GM18907 (cell line): ENCODE measurements around the gene PPP2R5B.
A peak's percentile ranks its signal among the peaks of the same experiment; 100 is the strongest.

Source experiments
- ATAC-seq: cut with Tn5 transposase; IDR thresholded peaks from one replicate; pipeline ENCODE4 v1.9.1; 2021; ENCODE audit warnings: mild to moderate bottlenecking, moderate library complexity; ENCODE audit not compliant: unreplicated experiment

The PPP2R5B gene

DNA sequence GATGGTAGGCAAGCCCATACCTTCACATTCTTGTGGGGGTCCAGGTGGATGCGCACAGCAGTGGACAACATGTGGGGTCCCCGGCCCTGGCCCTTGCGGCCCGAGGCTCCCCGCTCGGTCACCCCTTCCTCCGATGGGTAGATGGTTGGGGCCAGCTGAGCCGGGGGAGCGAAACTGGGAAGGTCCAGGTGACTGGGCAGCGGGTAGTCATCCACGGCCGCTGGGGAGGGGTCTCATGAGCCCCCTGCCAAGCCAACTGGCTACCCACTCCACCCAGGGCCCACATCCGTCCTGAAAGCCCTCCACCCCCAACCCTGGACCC, 18.2 kb upstream of the PPP2R5B start:
- ATAC-seq: no peak

- ATAC-seq: no peak
These were observed 15.7 kb upstream of the PPP2R5B start for GRCh38 chr11:64908766-64909165.

DNA sequence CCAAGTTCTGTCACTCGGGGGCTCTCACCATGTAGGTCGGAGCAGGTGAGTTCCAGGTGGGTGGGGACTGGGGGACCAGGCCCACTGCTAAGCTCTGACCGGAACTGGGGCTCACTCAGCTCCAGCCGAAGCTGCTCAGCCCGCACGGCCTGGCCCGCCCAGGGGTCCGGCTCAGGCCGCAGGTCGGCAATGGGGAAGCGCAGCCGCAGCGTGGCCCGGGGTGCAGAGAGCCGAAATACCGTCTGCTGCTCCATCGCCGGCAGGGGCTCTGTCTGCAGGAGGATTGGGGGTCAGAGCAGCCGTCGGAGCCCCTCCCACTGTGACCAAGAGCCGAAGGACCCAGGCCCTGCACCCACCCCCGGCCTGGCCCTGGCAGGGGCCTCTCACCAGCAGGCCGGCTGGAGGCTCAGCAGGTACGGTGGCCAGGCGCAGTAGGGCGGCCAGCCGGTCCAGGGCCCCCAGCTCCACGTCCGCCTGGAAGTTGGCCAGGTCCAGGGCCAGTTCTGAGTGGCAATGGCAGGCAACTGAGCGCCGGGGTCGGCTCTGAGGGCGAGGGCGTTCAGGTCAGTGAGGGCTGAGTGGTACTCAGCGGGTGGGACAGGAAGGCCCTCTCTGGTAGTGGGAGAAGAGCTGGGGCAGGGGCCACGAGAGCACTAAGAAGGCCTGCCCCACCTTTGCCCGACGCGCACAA, 14.7 kb upstream of the PPP2R5B start:
- no peak for ATAC-seq

DNA sequence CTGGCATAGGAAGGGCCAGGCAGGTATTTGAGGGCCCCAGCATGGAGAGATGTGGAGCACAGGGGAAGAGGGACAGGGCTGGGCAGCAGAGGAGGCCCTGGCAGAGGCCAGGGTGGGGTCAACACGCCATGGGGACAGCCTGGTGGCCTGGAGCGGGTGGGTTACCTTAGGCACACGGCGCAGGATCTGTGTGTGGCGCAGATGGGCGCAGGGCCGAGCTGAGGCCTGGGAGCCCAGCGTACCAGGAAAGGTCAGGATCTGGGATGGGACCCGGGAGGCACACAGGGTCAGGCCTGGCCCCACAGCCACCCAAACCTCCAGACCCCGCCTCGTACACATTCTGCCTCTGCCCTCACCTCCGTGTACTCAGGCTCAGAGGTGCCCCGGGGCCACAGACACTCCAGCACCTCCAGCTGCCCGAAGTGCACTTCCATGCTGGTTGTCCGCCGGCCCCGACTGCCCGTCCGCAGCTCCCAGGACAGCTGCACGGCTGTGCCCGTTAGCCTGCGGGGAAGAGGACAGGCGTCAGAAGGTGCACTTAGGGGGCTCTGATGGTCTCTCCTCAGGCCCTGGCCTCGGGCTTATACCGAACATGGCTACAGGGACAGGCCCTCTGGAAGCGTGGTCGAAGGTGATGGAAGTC, 13.9 kb upstream of the PPP2R5B start:
- ATAC-seq: no peak

DNA sequence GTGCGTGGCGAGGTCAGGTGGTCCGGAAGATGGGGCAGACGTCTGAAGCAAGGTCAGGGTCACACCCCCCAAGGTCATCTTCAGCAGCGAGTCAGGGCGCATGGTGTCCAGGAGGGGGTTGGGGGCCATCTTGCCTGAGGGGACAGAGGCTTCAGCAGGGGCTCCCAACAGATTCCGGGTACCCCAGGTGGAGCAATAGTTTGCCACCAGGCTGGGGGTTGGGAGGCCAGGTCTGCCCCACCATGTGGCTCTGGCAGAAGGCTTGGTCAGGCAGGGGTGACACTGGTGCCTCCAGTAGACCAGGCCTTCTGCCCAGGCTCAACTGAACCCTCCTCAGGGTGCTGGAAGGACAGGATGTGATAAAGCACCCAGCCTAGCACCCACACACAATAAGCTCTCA, 13.3 kb upstream of the PPP2R5B start:
- no peak for ATAC-seq

DNA sequence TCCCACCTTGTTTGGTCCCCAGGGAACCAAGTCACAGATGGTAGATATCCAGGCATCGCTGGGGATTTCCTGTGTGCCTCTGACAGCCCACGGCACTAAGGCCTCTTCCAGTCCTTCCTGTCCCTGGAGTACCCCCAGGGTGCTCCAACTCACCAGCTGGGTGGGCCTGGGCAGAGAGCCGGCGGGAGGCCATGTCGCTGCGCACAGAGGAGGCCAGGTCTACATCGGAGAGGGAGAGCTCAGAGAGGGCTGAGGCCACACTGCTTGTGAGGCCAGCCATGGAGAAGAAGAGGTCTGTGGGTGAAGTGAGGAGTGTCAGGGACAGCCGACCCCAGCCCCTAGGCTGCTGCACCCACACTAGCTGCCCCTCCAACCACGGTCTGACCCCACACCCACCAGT, 12.8 kb upstream of the PPP2R5B start:
- no peak for ATAC-seq

- ATAC-seq: no peak
These were observed 11.2 kb upstream of the PPP2R5B start for GRCh38 chr11:64913171-64913727.

DNA sequence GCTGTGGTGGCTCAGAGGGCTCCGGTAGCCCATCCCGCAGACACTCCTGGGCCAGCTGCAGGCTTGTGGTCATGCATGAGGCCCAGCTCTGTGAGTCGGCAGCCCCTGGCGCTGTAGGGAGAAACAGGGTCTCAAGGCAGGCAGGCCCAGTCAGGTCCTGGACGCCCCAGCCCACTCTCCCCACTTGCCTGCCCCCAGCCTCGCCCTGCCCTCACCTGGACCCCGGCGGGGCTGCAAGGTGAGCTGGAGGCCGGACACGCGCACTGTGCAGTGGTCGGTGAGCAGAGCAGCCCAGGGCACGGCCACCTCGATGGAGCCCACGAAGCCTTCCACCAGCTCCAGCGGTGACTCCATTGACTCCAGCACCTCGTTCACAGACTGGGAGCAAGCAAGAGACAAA, 10.4 kb upstream of the PPP2R5B start:
- ATAC-seq: no peak

DNA sequence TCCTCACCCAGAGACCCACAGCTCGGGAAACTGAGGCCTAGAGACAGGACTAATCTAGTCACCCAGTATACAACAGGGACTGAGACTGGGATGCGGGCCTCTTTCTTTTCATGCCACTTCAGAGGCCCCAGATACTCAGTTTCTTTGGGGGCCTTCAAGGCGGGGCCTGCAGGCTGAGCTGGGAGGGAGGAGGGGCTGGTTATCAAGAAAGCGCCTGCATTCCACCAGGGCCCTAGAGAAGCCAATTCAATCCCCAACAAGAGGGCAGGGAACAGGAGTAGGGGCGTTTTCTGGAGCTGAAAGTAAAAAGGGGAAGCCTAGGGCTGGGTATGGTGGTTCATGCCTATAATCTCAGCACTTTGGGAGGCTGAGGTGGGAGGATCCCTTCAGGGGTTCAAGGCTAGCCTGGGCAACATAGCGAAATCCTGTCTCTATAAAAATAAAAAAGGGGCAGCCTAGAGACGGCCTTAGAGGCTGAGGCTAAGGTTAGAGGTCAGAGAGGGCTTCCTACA, 9.1 kb upstream of the PPP2R5B start:
- ATAC-seq: no peak

GRCh38 chr11:64916040-64916774, 8.3 kb upstream of the PPP2R5B start:
- ATAC-seq: no peak

GRCh38 chr11:64916775-64917662, 7.5 kb upstream of the PPP2R5B start, which contains the start of gene ATG2A:
TSS of gene ATG2A (minus strand) at chr11:64917209. CDS start at chr11:64917135, 74 bp downstream.
- peak; percentile 85 for ATAC-seq

- no peak for ATAC-seq
These were observed 6.9 kb upstream of the PPP2R5B start for GRCh38 chr11:64917663-64917995.

DNA sequence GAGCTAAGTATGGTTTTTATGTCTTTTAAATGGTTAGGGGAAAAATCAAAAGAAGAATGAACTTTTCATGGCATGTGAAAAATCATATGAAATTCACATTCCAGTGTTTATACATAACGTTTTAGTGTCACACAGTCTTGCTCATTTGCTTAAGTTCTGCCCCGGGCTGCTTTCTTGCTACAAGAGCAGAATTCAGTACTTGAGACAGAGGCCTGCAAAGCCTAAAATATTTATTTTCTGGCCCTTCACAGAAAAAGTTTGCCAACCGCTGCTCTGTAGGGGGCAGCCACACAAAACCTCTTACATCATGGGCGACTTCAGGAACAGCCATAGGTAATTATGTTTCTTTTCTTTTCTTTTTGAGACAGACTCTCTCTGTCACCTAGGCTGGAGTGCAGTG, 6.5 kb upstream of the PPP2R5B start:
- no peak for ATAC-seq

GRCh38 chr11:64919627-64920026, 4.9 kb upstream of the PPP2R5B start:
- ATAC-seq: no peak

- ATAC-seq: no peak
These were observed 4.4 kb upstream of the PPP2R5B start for GRCh38 chr11:64920124-64920523.

DNA sequence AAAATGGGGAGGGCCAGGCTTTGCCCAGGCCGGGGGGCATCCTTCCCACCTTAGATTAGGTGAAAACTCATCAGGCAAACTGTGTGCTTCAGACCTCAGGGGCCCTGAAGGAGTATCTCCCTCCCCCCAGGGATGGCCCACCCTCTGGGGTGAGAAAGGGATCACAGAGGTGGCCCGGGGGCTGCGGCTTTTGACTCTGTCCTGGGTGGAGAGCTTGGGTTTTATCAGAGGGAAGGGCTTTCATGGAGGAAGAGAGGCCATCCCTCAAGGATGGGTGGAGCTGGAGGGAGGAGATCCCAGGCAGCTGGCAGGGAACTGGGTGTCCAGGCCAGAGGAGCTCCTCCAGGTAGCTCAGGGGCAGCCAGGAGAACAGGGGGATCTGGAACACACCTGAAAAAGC, 3.1 kb upstream of the PPP2R5B start:
- ATAC-seq: no peak

DNA sequence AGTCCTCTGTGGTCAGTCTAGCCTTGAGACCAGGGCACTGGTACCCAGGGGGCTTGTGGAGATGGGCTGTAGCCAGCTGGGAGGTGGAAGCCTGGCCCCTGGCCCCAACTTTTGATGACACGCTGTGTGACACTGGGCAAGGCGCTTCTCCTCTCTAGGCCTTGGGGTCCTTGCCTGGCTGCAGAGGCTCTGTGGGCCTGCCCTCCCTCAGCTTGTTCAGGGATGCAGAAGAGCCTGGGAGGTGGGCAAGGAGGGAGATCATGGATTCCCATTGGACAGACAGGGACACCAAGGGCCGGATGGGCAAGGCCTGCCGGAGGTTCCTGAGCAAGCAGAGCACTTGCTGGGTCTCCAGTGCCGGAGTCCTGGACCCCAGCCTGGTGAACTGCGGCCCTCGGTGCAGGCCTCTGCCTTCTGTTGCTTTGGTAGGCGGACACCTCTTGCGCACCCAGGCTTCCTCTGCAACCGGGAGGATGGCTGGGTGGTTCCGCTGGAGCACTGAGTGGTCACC, 1.3 kb upstream of the PPP2R5B start:
- no peak for ATAC-seq

- no peak for ATAC-seq
These were observed 408 bp downstream of the PPP2R5B start for GRCh38 chr11:64924910-64925284.

DNA sequence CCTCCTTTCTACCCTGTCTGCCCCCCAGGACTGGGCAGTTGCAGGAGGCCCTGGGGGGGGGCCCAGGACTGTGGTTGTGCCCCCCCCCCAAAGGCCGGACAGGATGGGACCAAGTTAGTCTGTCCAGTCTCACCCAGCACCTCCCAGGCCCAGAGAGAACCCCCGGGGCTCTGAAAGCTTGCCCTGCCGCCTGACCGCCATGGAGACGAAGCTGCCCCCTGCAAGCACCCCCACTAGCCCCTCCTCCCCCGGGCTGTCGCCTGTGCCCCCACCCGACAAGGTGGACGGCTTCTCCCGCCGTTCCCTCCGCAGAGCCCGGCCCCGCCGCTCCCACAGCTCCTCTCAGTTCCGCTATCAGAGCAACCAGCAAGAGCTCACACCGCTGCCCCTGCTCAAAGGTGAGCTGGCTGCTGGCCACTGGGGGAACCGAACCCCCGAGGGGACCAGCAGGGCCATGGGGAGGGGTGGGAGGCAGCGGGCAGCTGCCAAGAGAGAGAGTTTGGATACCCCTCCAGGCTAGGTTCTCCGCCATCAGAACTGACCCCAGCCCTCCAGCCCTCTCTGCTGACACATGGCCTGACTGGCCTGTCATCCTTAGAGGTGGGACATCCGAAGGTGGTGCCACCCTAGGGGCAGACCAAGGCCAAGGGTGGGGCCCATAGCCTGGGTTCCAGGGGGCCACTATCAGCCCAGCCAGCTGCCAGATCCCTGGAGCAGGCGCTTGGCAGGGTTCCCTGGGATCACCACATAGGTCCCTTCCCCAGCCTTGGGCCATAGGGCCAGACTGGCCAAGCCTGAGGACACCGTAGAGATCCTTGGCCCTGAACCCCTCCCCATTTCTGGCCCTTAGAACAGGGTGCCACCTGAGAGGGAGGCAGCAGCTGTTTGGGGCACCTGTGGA, 1.3 kb downstream of the PPP2R5B start:
- ATAC-seq: no peak

DNA sequence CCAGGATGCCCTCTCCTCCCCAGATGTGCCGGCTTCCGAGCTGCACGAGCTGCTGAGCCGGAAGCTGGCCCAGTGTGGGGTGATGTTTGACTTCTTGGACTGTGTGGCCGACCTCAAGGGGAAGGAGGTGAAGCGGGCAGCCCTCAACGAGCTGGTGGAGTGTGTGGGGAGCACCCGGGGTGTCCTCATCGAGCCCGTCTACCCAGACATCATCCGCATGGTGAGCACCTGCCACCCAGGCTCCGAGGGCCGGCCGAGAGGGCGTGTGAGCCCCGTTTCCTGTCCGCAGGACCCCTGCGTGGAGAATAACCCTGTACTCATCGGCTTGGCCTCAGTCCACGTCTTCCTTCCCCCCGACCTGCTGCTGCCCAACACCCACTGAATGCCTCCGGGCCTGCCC, 2.2 kb downstream of the PPP2R5B start:
- ATAC-seq: no peak
